OCI-M1 (cell line): ENCODE measurements around the gene MOGAT1.
"Not testable (repeated sequence)": the region's sequence is repeated elsewhere in the genome, so short reads cannot be mapped to it uniquely, and the experiment has no call there.

Experiments used
- DNase-seq: peaks from one replicate; lab custom pipeline; 2025; lab: John Stamatoyannopoulos, UW

The MOGAT1 gene

DNA sequence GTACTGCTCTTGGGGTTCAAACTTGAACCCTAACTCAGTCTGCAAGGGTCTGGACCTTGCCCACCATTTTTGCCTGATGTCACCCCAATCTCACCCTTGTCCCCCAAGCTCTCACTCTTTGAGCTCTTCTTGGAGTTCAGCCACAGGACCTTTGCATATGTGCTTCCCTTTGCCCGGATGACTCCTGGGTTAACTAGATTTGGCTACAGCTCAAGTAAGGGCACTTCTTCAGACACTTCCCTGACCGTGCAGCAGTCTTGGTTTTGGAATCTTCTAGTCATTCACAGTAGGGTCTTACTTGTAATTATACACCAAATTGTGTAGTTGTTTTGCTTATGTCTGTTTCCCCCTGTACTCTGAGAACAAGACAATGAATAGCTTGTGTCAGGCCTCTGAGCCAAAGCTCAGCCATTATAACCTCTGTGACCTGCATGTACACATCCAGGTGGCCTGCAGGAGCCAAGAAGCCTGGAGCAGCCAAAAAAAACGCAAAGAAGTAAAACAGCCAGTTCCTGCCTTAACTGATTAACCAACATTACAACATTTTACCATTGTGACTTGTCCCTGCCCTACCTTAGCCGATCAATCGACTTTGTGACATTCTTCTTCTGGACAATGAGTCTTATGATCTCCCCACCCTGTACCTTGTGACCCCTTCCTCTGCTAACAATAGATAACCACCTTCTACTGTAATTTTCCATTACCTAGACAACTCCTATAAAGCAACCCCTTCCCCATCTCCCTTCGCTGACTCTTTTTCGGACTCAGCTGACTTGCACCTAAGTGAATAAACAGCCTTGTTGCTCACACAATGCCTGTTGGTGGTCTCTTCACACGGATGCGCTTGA is 1.0 kb upstream of the MOGAT1 start:
- DNase-seq = no peak

DNA sequence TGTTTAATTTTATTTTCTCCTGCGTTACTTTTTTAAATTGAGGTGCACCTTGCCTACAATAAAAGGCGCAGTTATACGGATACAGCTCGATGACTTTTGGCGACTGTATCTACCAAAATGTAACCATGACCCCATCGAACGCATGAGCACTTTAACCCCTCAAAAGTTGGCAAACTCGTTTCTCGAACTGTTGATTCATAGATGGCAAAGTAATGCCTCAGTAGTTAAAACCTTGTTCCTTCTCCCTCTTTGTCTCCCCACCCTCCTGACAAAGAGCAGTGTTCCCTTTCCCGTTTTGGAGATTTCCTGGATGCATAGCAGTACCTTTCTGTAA is 577 bp downstream of the MOGAT1 start:
- no peak for DNase-seq

DNA sequence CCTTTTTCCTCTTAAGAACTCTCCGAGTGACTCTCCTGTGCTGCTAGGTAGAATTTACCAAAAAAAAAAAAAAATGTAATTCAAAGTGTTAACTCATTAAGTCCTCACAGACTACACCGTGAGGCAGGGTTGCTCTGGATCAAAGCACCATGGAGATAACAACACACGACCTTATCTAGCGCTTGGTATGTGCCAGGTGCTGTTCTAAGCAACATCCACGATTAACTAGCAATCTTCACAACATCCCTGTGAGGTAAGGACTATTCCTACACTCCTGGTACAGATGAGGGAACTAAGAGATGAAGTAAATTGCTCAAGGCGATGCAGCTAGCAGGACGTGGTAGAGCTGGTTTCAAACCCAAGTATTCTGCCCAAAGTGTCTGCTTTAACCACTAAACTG is 1.8 kb downstream of the MOGAT1 start:
- DNase-seq = no peak

DNA sequence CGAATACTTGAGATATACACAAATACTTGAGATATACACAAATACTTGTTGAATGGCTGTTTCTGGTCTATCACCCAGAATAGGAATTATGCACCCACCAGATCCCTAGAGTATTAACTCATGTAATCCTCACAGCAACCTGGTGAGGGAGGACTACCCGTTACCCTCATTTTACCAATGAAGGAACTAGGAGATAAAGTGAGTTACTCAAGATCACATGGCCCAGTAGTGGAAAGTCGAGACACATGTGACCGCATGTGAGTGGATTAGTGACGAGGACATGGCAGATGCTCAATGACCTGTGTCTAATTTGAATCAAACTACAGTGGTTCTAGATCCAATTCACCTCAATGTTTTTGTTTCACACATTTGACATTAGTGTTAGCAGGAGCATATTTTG is 2.4 kb downstream of the MOGAT1 start:
- peak; percentile 34 for DNase-seq

DNA sequence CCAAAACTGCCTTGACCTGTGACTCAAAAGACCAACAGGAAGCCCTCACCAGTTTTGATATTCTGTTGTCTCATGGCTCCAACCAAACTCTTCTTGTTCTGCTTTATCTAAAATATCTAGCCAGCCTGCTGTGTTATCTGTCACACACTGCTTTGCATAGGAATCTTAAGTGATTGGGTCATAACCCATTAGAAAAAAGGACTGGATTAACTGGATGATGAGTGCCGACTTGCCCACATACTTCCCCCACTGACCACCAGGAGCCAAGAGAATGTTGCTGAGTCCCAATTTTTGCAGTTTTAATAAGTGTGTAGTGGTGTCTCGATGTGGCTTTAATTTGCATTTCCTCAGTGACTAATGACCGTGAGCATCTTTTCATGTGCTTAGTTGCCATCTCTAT is 6.5 kb downstream of the MOGAT1 start:
- DNase-seq = peak; percentile 12

DNA sequence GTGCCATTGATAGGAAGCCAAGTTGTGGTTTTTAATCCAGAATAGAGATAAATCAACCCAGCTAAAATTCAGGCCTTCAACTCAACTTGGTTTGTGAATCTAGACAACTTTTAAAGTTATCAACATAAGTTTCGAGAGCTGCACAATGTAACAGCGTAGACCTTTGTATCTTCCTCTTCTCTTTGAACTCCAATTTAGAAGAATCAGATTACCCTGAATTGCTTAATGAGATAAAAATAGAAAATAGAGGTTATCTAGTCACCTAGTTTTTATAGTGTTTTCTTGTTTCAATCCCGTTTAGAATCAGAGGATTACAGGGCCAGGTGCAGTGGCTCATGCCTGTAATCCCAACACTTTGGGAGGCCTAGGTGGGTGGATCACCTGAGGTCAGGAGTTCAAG is 12.3 kb downstream of the MOGAT1 start:
- no peak for DNase-seq

DNA sequence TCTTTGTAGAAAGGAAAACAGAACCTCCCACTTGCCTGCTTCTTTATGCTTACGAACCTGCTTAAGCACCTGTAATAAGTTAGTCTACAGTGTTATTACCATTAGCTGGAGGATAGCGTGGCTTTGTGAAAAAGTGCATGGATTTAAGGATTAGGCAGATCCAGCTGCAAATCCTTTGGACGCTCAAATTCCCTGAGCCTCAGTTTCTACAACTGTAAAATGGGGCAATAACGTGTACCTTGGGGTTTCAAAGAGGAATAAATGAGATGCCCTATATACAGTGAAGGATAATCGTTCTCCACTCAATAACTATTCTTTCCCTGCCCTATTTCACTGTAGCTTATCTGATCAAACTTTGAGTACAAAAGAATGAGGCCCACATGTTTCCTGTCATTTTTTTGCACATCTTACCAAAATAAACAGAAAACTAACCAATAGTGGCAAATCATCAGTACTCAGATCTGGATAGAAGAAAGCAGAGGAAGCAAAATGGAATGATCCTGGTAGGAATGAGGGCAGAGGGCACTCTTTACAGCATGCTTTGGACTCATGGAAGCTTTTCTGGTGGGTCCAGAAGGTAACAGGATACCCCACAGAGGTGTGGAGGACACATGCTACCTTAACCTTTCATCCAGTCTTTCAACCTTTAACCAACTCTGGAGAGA is 14.8 kb downstream of the MOGAT1 start:
- no peak for DNase-seq

DNA sequence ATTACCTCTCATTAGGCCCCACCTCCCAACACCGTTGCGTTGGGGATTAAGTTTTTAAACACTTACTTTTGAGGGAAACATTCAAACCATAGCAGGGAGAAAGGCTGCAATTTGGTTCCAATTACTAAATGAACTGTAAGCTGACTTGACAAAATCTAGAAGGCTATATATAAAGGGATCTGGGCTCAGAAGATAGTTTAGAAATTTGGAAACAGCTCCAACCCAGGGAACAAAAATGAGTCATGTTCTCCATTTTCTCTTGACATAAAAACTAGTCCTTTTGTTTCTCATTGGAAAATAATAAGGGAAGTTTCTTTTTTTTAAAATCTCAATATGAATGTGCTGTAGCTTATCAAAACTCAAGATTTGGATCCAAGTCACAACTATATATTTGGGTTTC is 17.5 kb downstream of the MOGAT1 start:
- peak; percentile 44 for DNase-seq

DNA sequence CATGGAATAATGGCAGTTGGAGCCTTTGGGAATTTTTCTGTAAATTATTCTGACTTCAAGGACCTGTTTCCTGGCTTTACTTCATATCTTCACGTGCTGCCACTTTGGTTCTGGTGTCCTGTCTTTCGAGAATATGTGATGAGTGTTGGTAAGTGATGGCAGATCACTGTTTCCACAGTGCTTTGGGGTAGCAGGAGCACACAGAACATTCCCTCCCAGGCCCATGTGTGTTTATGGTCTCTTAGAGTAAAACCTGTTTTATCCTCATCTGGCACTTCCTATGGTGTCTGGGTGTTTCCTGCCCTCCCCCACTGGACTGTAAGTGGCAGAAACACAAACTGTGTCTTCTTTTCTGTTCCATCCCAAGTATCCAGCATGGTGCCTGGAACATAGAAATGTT is 17.9 kb downstream of the MOGAT1 start:
- peak; percentile 38 for DNase-seq

DNA sequence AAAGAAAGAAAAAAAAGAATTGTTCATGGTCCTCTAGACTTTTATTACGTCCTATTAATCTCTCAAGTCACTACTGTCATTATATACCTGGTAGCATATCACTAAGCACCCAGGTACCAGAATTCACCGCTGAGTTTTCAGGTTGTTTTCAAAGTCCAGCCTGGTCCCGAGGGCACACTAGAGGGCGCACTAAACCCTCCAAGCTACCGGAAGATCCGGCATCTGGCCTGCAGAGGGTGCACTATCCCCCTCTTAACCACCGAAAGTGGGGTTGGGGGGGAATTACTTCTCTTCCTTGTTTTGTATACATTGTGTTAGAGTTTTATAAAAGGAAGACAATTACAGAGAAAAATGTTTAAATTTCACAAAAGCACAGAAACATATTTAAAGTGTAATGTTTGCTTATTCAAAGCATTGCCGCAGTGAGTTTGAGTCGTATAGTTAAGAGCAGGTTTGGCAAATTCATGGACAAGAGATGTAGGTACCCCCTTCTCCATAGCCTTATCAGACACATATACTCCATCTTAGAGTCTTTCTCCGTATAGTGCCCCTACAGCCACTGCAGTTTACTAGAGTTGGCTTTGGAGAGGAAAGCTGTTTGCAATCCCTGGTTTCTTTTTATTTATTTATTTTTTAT is 19.2 kb downstream of the MOGAT1 start:
- DNase-seq = peak; percentile 92

DNA sequence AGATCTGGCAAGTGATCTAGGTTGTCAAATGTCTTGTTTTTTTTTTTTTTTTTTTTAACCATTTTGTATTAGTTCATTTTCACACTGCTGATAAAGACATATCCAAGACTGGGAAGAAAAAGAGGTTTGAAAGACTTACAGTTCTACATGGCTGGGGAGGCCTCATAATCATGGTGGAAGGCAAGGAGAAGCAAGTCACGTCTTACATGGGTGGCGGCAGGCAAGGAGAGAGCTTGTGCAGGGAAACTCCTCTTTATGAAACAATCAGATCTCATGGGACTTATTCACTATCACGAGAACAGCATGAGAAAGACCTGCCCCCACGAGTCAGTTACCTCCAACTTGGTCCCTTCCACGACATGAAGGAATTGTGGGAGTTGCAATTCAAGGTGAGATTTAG is 22.0 kb downstream of the MOGAT1 start:
- not testable (repeated sequence) for DNase-seq

DNA sequence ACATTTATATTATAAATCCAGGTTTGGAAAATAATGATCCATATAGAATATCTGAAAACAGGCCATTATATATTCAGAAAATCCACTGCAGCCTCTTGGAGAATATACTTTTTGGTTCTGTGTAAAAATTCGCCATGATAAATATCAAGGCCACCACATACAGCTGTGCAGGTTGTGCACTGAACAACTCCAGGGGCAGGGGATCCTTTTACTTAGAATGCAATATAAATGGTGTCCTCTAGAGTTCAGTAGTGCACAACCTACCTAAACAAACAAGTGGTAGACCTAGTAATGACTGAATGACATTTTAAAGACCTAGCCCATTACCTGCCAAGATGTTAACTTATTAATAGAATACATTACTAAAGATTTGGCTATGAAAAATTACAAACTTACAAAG is 22.4 kb downstream of the MOGAT1 start:
- peak; percentile 36 for DNase-seq

DNA sequence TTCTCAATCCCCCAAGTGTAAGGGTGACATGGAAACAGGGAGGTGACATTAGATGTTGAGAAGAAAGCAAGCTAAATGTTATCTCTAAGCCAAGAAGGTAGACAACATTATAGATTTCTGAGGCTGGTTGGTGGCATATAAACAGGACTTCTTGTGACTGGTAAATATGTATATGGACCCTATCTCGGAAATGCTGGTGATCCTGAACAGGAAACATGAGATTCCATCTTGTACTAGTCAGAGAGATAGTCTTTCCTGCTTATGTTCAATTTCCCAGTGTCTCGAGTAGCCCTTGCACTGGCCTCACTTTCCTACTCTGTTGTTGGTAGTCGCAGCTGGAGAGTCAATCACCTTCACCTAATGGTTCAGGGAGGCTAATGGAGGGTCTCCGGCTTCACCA is 26.8 kb downstream of the MOGAT1 start:
- DNase-seq = no peak

DNA sequence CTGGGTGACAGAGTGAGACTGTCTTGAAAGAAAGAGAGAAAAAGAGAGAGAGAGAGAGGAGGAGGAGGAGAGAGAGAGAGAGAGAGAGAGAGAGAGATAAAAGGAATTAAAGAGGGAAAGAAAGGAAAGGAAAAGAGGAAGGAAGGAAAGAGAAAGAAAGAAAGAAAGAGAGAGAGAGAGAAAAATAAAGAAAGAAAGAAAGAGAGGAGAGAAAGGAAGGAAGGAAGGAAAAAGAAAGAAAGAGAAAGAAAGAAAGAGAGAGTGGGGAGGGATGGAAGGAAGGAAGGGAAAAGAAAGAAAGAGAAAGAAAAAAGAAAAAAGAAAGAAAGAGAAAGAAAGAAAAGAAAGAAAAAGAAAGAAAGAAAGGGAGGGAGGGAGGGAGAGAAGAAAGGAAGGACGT is 29.8 kb downstream of the MOGAT1 start:
- no peak for DNase-seq

DNA sequence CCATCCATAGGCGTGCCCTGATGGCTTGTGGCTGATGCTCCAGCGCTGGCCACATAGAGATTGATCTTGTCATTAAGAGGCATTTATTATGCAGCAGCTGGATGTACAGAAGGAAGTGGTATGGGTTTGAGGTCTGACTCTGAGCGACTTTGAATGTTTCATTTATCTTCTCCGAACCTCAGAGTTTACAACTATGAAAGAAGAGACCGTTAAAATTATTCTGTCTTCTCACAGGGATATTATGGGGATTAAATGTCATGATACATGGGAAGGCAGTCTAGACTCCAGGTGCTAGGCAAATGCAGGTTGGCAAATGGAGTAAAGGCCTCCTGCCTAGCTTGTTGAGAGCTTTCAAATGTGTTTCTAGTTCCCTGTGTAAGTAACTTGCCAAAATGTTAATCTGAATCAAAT is 30.3 kb downstream of the MOGAT1 start:
- no peak for DNase-seq

DNA sequence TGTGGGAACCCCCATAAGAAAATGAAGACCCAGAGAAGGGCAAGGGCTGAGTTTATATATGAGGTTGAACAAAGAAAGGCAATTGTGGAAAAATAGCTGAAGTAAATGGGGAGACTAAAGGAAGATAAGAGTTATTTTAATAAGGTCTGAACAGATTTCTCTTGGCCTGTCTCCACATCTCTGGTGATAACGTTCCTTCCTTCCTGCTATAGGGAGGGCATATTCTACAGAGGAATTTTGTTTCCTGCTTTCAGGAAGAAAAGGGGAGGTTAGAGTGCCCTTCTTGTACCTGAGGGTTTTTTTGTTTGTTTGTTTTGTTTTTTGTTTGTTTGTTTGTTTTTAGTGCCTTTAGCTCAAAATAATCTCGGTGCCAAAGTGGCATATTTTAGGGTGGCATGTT is 31.6 kb downstream of the MOGAT1 start:
- DNase-seq = no peak

DNA sequence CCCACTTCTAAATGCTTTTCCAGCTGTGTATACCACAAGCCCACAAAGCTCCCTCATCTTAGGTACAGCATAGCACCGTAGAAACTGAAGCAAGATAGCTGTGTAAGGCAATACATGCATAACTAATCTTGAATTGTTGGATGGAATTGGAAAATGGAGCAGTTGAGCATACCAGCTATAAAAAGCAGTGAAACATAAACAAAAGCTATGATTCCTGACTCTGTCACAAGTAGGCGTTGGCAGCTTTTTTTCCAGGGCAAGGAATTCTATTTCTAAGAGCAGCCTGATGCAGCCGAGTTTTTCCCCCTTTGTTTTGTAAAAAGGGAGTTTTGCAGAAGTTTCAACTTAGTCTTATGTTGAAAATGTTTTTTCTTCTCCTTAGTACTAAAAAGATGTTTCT is 32.4 kb downstream of the MOGAT1 start:
- DNase-seq = no peak

DNA sequence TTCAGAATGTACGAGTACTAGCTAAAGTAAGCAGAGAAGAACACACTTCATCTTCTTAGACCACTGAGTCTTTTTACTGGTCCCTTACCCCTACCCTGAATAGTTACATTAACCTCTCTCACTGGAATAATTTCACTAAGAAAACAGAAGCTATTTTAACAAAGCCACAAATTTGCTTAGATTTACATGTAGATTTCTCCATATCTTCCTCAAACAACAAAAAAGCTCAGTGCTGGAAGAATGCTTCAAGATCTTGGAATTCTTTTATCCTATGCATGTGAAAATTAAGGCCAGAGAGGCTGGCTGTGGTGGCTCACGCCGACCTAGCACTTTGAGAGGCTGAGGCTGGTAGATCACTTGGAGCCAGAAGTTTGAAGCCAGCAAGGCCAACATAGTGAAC is 35.2 kb downstream of the MOGAT1 start:
- no peak for DNase-seq

DNA sequence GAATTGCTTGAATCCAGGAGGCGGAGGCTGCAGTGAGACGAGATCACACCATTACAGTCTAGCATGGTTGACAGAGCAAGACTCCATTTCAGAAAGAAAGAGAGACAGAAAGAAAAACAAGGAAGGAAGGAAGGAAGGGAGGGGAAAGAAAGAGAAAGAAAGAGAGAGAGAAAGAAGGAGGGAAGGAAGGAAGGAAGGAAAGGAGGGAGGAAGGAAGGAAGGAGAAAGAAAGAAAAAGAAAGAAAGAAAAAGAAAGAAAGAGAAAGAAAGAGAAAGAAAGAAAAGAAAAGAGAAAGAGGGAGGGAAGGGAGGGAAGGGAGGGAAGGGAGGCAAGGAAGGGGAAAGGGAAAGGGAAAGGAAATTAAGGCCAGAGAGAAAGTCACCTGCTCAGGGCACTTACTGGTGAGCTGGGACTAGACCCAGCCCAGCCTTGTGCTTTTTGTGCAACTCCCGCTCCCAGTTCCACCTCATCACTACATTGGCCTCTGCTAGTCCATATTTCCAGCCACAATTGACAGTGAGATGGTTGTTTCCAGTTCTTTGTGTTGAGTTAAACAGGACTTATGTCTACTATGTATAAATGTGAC is 35.7 kb downstream of the MOGAT1 start:
- no peak for DNase-seq

DNA sequence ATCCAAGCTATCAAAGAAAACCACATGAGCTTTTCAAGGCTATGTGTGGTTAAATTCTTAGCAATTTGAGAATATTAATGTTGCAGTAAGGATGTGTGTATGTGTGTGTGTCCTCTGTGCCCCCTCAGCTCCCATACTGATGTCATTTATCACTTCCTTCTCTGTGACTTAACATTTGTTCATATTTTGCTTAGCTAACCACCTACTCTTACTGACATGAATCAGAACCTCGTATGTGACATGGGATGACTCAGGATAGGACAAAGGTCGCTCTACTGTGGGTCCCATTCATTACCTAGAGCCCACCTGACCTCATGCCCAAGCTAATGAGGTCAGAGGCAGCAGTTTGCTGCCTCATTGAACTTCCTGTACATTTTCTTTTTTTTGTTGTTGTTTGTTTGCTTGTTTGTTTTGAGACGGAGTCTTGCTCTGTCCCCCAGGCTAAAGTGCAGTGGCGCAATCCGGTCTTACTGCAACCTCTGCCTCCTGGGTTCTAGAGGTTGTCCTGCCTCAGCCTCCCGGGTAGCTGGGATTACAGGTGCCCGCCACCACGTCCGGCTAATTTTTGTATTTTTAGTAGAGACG is 36.3 kb downstream of the MOGAT1 start:
- DNase-seq = peak; percentile 25

DNA sequence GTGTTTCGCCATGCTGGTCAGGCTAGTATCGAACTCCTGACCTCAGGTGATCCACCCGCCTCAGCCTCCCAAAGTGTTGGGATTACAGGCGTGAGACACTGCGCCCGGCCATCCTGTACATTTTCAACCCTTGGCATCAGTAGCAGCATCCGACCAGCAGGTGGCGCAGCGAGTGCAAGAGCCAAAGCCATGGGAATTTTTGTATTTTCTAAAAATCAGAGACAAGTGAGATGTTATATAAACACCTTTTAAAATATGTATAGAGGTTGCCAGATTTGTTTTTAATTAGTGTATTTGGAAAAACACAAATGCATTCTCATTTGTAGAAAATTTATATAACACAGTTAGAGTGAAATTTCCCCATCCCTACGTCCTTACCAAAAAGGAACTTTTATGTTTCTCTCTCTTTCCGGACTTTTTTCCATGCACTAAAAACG is 36.8 kb downstream of the MOGAT1 start:
- peak; percentile 83 for DNase-seq

DNA sequence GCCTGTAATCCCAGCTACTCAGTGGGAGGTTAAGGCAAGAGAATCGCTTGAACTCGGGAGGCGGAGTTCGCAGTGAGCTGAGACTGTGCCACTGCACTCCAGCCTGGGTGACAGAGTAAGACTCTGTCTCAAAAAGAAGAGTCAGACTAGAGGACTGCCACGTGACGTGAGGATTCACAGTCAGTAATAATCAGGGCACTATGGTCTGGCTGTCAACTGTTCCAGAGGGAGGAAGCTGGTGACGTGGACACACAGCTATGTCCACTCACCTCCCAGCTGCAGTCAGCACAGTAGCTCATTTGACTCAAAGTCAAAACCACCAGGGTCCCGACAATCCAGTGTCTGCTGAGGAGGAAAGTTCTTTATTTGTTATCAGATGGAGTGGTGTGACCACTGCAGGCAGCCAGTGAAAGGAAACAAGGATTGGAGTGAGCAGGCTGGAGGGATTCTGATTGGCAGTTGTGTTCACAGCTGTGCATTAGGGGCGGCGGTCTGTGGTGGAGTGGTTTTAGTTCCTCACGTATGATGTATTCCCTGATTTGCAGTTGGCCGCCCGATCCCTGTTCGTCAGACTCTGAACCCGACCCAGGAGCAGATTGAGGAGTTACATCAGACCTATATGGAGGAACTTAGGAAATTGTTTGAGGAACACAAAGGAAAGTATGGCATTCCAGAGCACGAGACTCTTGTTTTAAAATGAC is 37.9 kb downstream of the MOGAT1 start:
- DNase-seq = peak; percentile 96
